Panc1 (cell line): ENCODE measurements around the gene DNAJA2.

ENCODE experiments used
- CTCF ChIP-seq: fragments of 450-650 bp; IDR thresholded peaks from 2 replicates; pipeline ENCODE4 v1.5.1; 2017; ENCODE audit warnings: mild to moderate bottlenecking
- POLR2AphosphoS5 ChIP-seq: IDR thresholded peaks from 2 replicates; pipeline ENCODE4 v1.6.1; 2012; ENCODE audit warnings: mild to moderate bottlenecking, low read depth, low read length, moderate library complexity

DNA sequence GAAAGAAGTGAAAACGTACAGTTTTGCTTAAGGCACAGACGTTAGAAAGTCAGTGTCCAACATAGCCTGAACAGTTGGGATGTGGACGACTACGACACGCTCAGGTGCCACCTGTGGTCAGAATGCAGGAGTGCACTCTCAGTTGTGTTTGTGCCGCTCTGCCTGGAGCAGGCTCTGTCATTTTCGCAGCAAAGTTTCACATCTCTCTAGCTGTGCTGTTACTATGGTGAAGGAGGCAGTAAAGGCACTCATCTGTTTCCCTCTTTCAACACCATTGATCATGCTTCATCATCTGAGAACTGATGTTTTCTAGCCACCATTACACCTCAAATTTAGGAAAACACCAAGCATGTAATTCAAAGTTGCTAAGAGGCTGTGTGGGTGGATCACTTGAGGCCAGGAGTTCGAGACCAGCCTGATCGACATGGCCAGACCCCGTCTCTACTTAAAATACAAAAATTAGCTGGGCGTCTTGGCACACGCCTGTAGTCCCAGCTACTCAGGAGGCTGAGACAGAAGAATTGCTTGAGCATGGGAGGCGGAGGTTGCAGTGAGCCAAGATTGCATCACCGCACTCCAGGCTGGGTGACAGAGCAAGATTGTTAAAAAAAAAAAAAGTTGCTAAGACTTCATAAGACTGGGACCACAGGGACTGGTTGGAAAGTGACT, 44.9 kb upstream of the DNAJA2 start:
- TF ChIP-seq POLR2AphosphoS5 (no peak), CTCF (peak; percentile 62)
